ENCODE results near the gene STOML1.

DNA sequence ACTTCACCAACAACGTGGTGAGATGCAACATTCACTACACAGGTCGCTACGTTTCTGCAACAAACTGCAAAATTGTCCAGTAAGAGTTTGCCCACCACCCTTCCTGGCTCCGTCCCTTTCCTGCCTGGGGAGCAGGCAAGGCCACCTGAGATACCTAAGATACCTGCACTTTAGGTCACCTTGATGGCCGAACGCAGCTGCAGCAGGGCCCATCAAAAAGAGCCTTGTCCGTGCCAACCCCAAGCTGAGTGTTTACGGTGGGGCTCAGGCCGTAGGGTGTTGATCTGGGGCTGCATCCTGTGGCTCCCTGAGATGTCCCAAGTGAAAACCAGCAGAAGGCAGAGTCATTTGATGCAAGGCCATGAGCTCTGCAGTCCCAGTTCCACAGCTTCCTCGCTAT is 42.6 kb downstream of the STOML1 start:
- no peak for TF ChIP-seq POLR2A (IDR thresholded peaks at IDR 0.05)
- TF ChIP-seq, protein P1, sequence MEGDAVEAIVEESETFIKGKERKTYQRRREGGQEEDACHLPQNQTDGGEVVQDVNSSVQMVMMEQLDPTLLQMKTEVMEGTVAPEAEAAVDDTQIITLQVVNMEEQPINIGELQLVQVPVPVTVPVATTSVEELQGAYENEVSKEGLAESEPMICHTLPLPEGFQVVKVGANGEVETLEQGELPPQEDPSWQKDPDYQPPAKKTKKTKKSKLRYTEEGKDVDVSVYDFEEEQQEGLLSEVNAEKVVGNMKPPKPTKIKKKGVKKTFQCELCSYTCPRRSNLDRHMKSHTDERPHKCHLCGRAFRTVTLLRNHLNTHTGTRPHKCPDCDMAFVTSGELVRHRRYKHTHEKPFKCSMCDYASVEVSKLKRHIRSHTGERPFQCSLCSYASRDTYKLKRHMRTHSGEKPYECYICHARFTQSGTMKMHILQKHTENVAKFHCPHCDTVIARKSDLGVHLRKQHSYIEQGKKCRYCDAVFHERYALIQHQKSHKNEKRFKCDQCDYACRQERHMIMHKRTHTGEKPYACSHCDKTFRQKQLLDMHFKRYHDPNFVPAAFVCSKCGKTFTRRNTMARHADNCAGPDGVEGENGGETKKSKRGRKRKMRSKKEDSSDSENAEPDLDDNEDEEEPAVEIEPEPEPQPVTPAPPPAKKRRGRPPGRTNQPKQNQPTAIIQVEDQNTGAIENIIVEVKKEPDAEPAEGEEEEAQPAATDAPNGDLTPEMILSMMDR (IDR thresholded peaks at IDR 0.05 in 4 of 5, conservative IDR thresholded peaks at IDR 0.05 in 1 of 5) = no peak

Measured in gastrocnemius medialis (tissue), 4 donors.